KOPT-K1 (cell line): ENCODE results near the gene ADAM30.

Experiments used
- H3K27ac ChIP-seq: fragments of 200-600 bp; sonication (generic); 2 replicates; pipeline ENCODE4 v1.5.1; 2016; ENCODE audit warnings: antibody characterized with exemption, mild to moderate bottlenecking, low read depth, low read length; ENCODE audit not compliant: poor library complexity, severe bottlenecking
- H3K36me3 ChIP-seq: fragments of 200-600 bp; sonication (generic); 2 replicates; pipeline ENCODE4 v1.5.1; 2017; ENCODE audit warnings: antibody characterized with exemption, mild to moderate bottlenecking, low read length, moderate library complexity; ENCODE audit not compliant: insufficient read depth
- H3K9me3 ChIP-seq: fragments of 200-600 bp; sonication (generic); 2 replicates; pipeline ENCODE4 v1.5.1; 2017; ENCODE audit warnings: antibody characterized with exemption, low read length, mild to moderate bottlenecking; ENCODE audit not compliant: insufficient read depth, poor library complexity, severe bottlenecking

Gene ADAM30

DNA sequence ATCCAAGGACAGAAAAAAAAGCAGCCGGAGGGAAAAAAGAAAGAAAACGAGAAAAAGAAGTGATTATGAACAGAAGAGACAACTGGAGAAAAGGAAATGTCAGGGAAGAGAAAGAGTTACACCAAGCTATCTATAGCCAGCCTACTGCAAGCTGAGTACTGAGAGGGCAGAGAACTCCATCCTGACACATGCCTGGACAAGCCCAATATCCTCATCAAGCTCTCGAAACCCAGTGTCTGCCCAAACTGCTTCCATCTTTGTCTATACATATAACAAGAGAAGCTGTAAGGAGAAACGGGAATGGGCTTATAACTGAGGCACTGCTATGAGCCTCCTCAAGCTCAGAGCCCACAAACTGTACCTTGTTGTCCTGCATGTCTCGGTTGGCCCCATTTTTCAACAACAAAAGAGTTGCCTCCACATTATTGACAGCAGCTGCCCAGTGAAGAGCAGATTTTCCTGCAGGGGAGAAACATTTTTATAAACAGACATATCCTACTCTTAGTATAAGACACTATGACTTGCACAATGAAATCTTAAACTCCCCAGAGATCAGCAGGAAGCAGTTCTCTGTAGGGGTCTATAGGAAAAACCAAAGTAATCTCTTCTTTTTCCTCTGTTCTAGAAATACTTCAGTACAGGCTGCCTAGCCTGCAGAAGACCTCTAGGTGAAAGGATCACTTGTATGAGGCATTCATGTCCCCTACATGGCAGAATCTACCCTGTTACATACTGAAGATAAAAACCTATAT lies 21.2 kb upstream of the ADAM30 start:
- Histone ChIP-seq H3K36me3 (peaks cover 86% of the 10 kb centered on the region), H3K9me3 (no peaks in the 10 kb centered on the region), H3K27ac (no peak overlapping the region)

DNA sequence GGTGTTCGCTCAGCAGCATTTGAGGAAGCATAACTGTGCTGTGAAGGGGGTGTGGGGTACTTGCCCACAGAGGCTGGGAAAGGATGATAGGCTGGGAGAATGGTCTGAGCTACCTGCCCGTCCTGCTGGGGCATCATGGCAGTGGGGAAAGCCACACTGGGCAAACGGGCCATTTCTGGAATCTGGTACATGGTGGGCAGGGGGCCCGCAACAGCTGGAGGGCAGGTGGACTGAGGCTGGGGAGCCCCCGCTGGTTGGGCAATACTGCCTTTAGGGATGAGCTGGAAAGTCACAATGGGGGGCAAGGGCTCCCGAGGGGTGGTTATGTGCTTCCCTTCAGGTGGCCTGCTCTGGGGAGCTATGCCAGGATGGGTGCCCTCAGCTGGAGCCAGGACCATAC lies 19.2 kb upstream of the ADAM30 start:
- Histone ChIP-seq H3K36me3 (peaks cover 67% of the 10 kb centered on the region), H3K9me3 (no peaks in the 10 kb centered on the region), H3K27ac (no peak overlapping the region)

DNA sequence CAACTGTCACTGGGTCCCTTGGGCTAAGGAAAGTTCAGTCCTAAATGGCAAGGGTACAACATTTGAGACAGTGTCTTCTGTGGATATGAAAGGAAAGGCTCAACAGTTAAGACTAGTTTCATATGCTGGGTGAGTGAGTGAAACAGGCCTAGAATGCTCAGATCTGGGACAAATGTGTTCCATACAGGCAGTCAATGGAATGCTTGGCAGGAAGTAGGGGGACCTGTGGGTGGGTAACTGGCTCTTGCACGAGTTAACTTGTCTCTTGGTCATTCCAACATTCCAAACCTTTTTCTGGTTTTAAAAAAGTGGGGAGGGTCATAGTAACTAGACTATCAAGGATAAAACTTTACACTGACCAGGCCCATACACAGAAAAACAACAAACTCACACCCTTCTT lies 17.8 kb upstream of the ADAM30 start:
- Histone ChIP-seq H3K36me3 (peaks cover 54% of the 10 kb centered on the region), H3K9me3 (no peaks in the 10 kb centered on the region), H3K27ac (no peak overlapping the region)

DNA sequence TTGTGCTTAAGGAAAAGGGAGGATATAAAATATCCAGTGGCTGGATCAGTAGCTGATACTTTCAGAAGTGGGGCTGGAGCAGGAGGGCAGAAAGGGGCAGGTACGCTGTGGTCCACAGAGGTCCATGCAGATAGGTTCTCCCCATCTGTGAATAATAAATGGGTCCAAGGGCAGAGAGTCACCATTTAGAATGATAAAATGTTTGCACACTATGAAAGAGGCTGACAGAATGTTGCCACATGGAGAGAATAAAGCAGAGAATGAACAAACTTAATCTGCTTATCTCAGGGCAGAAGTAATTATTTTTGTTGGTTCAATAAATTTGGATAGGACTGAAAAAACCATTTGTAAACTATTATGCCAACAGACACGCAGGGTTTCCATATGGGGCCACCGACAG lies 16.6 kb upstream of the ADAM30 start:
- Histone ChIP-seq H3K9me3 (no peaks in the 10 kb centered on the region), H3K27ac (no peak overlapping the region), H3K36me3 (peaks cover 43% of the 10 kb centered on the region)

DNA sequence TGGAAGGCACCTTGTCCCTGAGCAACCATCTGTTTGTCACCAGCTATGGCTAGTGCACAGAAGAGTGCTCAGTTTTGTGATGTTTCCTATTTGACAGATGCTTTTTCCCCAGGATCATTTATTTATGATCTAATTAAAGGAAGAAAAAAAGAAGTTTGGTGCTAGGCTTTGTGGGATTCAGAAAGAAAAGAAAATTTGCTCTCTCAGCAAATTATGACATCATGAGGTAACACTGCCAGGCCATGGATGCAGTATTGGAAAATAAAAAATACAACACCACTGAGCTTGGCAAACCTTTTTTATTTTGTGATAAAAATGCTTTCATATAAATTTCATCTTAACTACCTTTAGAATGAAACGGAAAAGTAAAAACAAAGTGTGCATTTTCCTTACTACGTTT lies 15.5 kb upstream of the ADAM30 start:
- Histone ChIP-seq H3K9me3 (no peaks in the 10 kb centered on the region), H3K36me3 (peaks cover 31% of the 10 kb centered on the region; the same call in 1 of the 2 replicates)

GRCh38 chr1:119910618-119911017 lies 14.3 kb upstream of the ADAM30 start:
- Histone ChIP-seq H3K36me3 (peaks cover 19% of the 10 kb centered on the region; the same call in 1 of the 2 replicates), H3K27ac (no peak overlapping the region), H3K9me3 (peaks cover 3% of the 10 kb centered on the region)

More for the DNA sequence above, 15.5 kb upstream of the ADAM30 start:
- no peak overlapping the region for H3K27ac ChIP-seq

DNA sequence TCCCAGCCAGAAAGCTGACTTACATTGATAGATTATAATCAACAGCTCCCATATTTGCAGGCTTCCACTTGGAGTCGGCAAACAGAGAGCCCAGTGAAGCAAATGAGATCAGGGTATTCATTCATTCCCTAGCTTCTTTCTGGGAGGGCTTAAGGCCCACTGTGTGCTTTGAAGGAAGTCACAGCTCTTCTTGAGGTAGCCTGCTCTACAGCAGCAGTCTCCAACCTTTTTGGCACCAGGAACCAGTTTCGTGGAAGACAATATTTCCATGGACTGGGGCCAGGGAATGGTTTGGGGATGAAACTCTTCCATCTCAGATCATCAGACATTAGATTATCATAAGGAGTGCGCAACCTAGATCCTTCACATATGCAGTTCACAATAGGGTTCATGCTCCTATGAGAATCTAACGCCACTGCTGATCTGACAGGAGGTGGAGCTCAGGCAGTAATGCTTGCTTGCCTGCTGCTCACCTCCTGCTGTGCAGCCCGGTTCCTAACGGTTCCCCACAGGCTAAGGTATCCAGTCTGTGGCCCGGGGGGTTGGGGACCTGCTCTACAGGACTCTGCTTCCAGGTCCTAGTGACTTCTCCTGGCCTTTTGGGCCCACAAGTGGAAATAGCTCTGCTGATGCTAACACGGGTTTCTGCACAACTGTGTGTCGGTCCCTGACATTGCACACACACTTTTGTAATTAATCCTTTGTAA lies 13.7 kb upstream of the ADAM30 start:
- no peak overlapping the region for H3K27ac ChIP-seq
- H3K9me3 ChIP-seq: peaks cover 3% of the 10 kb centered on the region
- peaks cover 13% of the 10 kb centered on the region; the same call in 1 of the 2 replicates for H3K36me3 ChIP-seq

- Histone ChIP-seq H3K27ac (no peak overlapping the region), H3K36me3 (peaks cover 4% of the 10 kb centered on the region; the same call in 1 of the 2 replicates), H3K9me3 (peaks cover 3% of the 10 kb centered on the region)
Observed at GRCh38 chr1:119908661-119909060, 12.3 kb upstream of the ADAM30 start.

DNA sequence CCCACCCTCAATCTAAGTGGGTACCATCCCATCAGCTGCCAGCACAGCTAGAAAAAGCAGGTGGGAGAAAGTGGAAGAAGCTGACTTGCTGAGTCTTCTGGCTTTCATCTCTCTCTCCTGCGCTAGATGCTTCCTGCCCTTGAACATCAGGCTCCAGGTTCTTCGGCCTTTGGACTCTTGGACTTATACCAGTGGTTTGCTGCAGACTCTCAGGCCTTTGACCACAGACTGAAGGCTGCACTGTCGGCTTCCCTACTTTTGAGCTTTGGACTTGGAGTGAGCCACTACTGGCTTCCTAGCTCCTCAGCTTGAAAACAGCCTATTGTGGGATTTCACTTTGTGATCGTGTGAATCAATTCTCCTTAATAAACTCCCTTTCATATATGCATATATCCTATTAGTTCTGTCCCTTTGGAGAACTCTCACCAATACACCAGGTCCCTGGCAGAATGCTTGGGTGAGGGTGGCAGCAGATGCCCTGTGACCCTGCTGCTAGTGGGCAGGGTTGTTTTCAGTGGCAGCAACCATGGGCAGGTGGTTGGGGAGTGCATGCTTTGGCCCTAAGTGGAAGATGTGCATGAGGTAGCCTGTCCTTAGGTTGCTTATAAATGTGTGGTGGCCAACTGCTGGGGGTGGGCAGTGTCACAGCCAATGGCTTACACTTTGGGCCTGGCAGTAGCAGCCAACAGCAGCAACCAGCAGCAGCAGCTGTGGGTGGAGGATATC lies 10.8 kb upstream of the ADAM30 start:
- no peaks in the 10 kb centered on the region for H3K36me3 ChIP-seq
- no peak overlapping the region for H3K27ac ChIP-seq
- peaks cover 3% of the 10 kb centered on the region for H3K9me3 ChIP-seq

- peaks cover 3% of the 10 kb centered on the region for H3K9me3 ChIP-seq
- no peak overlapping the region for H3K27ac ChIP-seq
- H3K36me3 ChIP-seq: no peaks in the 10 kb centered on the region
Observed at GRCh38 chr1:119903443-119903835, 7.1 kb upstream of the ADAM30 start.

DNA sequence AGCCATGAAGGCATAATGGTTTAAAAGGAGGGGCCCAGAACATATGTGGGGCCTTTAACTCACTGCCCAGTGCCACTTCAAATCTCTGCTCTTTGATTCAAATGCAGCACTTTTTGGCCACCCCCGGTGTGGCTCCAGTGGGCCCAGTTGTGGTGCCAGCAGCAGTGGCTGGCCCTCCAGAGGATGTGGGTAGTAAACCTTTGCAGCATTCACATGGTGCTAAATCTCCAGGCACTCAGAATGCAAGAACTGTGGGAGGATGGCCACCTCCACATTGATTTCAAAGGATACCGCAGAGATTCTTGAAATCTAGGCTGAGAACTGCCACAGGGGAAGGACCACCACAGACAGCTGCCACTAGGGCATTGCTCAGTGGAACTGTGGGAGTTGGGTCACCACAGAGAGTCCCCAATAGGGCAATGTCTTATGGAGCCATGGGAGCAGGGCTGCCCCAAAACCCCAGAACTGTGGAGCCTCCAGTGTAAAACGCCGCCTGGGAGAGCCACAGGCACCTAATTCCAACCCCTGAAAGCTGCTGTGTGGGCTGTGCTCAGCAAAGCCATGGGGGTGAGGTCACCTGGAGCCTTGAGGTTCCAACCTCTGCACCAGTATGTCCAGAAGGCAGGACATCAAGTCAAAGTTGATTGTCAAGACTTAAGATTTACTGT lies 6.6 kb upstream of the ADAM30 start:
- no peak overlapping the region for H3K27ac ChIP-seq
- no peaks in the 10 kb centered on the region for H3K36me3 ChIP-seq
- H3K9me3 ChIP-seq: peaks cover 3% of the 10 kb centered on the region

DNA sequence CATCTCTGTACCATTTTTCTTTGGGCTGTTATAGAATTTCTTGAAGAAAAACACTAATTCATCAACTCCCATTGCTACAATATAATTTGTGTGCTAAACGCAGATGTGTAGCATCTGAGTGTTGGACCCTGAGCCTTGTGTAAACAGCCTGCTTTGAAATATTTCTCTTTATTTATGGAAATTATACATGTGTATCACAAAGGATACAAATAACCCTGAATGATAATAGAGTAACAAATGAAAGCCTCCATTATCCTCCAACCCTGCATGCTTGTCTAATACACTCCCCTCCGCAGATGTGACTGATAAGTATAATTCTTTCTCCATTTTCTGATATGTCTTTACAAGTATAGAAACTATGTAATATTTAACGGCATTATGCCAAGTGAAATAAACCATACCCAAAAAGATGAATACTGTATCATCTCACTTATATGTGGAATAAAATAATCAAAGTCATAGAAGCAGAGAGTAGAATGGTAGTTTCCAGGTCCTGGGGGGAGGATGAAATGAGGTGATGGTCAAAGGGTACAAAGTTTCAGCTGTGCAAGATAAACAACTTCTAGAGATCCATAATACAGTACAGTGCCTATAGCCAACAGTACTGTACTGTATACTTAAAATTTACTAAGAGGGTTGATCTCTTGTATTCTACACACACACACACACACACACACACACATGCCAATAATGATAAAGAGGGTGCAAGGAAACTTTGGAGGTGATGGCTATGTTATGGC lies 2.8 kb upstream of the ADAM30 start:
- H3K36me3 ChIP-seq: no peaks in the 10 kb centered on the region
- H3K9me3 ChIP-seq: no peaks in the 10 kb centered on the region
- H3K27ac ChIP-seq: no peak overlapping the region

DNA sequence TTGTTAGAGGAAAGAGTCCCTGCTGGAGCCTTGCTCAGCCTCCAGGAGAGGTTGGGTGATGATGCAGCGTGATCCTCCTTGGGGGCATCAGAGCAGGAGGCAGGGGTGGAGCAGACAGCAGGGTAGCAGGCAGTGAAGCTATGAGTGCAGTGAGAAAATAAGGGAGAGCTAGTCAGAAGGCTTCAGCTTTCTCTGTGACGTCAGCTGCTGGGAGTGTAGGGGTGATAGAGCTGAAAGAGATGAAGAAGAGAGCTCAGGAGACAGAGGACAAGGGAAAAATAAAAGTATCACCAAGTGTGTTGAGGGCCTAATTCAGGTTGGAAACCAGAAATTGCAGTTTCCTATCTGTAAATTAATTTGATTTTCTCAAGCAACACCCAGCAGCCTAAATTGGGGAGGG lies 2.2 kb upstream of the ADAM30 start:
- no peak overlapping the region for H3K27ac ChIP-seq

GRCh38 chr1:119895102-119895501 lies 1.2 kb downstream of the ADAM30 start:
- Histone ChIP-seq H3K36me3 (no peaks in the 10 kb centered on the region), H3K27ac (no peak overlapping the region), H3K9me3 (no peaks in the 10 kb centered on the region)

More for the DNA sequence above, 2.2 kb upstream of the ADAM30 start:
- Histone ChIP-seq H3K9me3 (no peaks in the 10 kb centered on the region), H3K36me3 (no peaks in the 10 kb centered on the region)
